ENCODE measurements around the gene GZMM.

DNA sequence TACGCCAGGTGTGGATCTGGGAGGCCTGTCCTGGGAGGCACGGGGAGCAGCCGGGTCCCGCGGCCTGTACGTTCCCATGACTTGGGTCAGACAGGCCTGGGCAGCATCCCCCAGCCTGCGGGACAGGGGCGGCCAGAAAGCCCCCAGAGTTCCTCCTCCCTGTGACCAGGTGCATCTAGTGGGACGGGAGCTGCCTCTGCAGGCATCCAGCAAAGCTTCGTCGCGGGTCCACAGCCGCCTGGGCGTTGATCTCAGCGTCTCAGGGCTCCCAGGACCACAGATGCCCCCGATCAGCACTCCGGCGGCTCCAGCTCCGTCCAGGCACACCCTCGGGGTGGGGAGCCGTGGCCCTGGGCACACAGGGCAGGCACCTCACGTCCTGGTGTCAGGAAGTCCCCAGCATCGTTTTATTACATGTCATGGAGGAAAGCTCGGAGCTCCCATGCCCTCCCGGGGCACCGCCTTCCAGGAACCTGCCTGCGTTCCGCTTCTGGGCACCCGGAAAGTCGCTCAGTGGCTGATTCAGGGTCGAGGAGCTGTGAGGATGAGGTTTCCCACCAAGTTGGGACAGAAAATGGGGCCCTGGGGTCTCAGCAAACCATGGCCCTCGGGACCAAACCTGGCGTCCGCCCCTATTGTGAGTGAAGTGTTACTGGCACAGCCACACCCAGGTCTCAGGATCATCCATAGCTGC lies 1.5 kb upstream of the GZMM start:
- TF ChIP-seq POLR2AphosphoS5 (IDR thresholded peaks at IDR 0.05; ENCODE audit: low read depth, low read length) (no peak), SIN3A (IDR thresholded peaks at IDR 0.05; ENCODE audit: borderline replicate concordance, insufficient read depth, low read length) (no peak), TAF1 (IDR thresholded peaks at IDR 0.05; ENCODE audit: borderline replicate concordance, insufficient read depth, low read length) (no peak)

Measured in PFSK-1 (cell line).